Tibial nerve (tissue), 4 donors: ENCODE measurements around the gene SP1. TPM values are rescaled to one million over a fixed set of nuclear protein-coding genes. Genes with fewer than 3 reads are reported as not detected.
"Not testable (repeated sequence)": the region's sequence is repeated elsewhere in the genome, so short reads cannot be mapped to it uniquely, and the experiment has no call there.

Experiments used
- DNase-seq, 2 donors: peaks; one replicate each; pipeline ENCODE4 v3.0.0-alpha.2; 2019; ENCODE audit warnings: low spot score in 2 of 2
- H3K27ac ChIP-seq, 4 donors: fragments of 200-600 bp; sonication (generic) in 3 of 4; one replicate each; pipeline ENCODE4 v1.5.1; 2017 to 2019; ENCODE audit warnings: mild to moderate bottlenecking in 1 of 4
- H3K27me3 ChIP-seq, 2 donors: fragments of 200-600 bp; sonication (generic) in 1 of 2; one replicate each; pipeline versions ENCODE4 v1.5.1 to v1.6.0; 2017 to 2019
- H3K36me3 ChIP-seq, 3 donors: fragments of 200-600 bp; sonication (generic); one replicate each; pipeline ENCODE4 v1.5.1; 2018 to 2019
- H3K4me1 ChIP-seq, 4 donors: fragments of 200-600 bp; sonication (generic) in 3 of 4; one replicate each; pipeline ENCODE4 v1.5.1; 2017 to 2019
- H3K4me3 ChIP-seq, 4 donors: fragments of 200-600 bp; sonication (generic) in 3 of 4; one replicate each; pipeline ENCODE4 v1.5.1; 2017 to 2019; ENCODE audit warnings: mild to moderate bottlenecking in 1 of 4, moderate library complexity in 1 of 4
- H3K9me3 ChIP-seq, 4 donors: fragments of 200-600 bp; sonication (generic) in 3 of 4; one replicate each; pipeline ENCODE4 v1.5.1; 2017 to 2019
- EP300 ChIP-seq, 2 donors: sonication (generic); formaldehyde crosslinking; IDR thresholded peaks; one replicate each; pipeline ENCODE4 v1.6.1; 2017; ENCODE audit warnings: antibody characterized with exemption in 2 of 2, mild to moderate bottlenecking in 1 of 2
- POLR2A ChIP-seq, 2 donors: fragments of 450-650 bp; IDR thresholded peaks; one replicate each; pipeline ENCODE4 v1.6.1; 2017; ENCODE audit warnings: antibody characterized with exemption in 2 of 2, mild to moderate bottlenecking in 2 of 2, moderate library complexity in 2 of 2
- WGBS, 2 donors: methylation state at CpG; one replicate each; pipeline ENCODE4 v1.1.5; 2018; 5-methylcytosine and 5-hydroxymethylcytosine counted together
- total RNA-seq, 4 donors: library from RNA; depleted of rRNA; stranded (reverse); fragments of >200 nt; gene quantifications; one replicate each; pipeline ENCODE4 v1.1.0, GENCODE V29; 2016
- TF ChIP-seq, protein P1 (sequence below), 5 experiments: fragments of 200-600 bp in 3 of 5; fragments of 450-650 bp in 2 of 5; sonication (generic) in 3 of 5; IDR thresholded peaks; one replicate each; pipeline ENCODE4 v1.5.1; 2016 to 2019; ENCODE audit warnings: antibody characterized with exemption in 5 of 5, mild to moderate bottlenecking in 3 of 5, moderate library complexity in 2 of 5

Gene SP1
- total RNA-seq, 4 donors from 2014 or later, result 45.3 to 81.5 (median 65.0) TPM

DNA sequence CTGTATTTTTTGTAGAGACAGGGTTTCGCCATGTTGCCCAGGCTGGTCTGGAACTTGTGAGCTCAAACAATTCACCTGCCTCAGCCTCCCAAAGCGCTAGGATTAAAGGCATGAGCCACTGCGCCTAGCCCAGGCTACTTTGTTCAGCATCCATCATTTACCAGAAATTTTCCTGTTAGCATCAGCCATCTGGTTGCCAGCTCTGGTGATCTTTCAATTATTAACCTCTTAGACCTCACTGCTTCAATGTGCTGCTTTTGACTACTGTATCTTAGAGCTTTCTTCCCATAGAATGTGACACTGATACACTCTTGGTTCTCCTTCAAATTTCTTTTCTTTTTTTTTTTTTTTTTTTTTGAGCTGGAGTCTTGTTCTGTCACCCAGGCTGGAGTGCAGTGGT is 38.2 kb downstream of the SP1 start:
- 90 to 97% methylated on average over 3 of the region's 3 CpGs for WGBS, 2 donors
- no peak overlapping the region for H3K27ac ChIP-seq
- H3K4me1 ChIP-seq, result peaks cover 0 to 45% (median 12%) of the 10 kb centered on the region in 4 donors
- no peak for DNase-seq
- H3K36me3 ChIP-seq, result no peaks in the 10 kb centered on the region
- TF ChIP-seq, protein P1, sequence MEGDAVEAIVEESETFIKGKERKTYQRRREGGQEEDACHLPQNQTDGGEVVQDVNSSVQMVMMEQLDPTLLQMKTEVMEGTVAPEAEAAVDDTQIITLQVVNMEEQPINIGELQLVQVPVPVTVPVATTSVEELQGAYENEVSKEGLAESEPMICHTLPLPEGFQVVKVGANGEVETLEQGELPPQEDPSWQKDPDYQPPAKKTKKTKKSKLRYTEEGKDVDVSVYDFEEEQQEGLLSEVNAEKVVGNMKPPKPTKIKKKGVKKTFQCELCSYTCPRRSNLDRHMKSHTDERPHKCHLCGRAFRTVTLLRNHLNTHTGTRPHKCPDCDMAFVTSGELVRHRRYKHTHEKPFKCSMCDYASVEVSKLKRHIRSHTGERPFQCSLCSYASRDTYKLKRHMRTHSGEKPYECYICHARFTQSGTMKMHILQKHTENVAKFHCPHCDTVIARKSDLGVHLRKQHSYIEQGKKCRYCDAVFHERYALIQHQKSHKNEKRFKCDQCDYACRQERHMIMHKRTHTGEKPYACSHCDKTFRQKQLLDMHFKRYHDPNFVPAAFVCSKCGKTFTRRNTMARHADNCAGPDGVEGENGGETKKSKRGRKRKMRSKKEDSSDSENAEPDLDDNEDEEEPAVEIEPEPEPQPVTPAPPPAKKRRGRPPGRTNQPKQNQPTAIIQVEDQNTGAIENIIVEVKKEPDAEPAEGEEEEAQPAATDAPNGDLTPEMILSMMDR (IDR thresholded peaks at IDR 0.05), result no peak
- TF ChIP-seq POLR2A (IDR thresholded peaks at IDR 0.05) (no peak), EP300 (IDR thresholded peaks at IDR 0.05) (no peak)
- no peaks in the 10 kb centered on the region for H3K9me3 ChIP-seq
- H3K4me3 ChIP-seq, result no peak overlapping the region
- no peaks in the 10 kb centered on the region for H3K27me3 ChIP-seq

DNA sequence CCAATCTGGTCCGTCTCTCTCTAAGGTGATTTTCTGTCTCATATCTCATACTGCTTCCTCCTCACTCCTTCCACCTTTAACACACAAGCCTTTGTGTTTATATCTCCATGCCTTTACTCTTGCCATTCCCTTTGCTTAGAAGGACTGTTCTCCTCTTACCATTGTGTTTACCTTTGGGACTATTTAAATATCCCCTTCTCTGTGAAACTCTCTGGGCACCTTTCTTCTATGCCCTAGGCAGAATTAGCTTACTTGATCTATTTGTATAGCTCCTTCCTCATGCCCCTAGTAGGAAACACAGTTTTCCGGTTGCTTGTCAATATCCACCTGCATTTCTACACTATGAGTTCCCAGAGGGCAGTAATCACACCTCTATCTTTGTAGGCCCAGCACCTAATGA is 39.8 kb downstream of the SP1 start:
- Histone ChIP-seq H3K4me3 (no peak overlapping the region), H3K9me3 (no peaks in the 10 kb centered on the region), H3K27ac (no peak overlapping the region), H3K27me3 (no peaks in the 10 kb centered on the region), H3K36me3 (no peaks in the 10 kb centered on the region), H3K4me1 (peaks cover 0 to 30% (median 7%) of the 10 kb centered on the region in 4 donors)
- TF ChIP-seq, protein P1 (IDR thresholded peaks at IDR 0.05), result no peak
- TF ChIP-seq POLR2A (IDR thresholded peaks at IDR 0.05) (no peak), EP300 (IDR thresholded peaks at IDR 0.05) (no peak)
- no peak for DNase-seq
- 87 to 92% methylated on average over 2 of the region's 2 CpGs for WGBS, 2 donors

DNA sequence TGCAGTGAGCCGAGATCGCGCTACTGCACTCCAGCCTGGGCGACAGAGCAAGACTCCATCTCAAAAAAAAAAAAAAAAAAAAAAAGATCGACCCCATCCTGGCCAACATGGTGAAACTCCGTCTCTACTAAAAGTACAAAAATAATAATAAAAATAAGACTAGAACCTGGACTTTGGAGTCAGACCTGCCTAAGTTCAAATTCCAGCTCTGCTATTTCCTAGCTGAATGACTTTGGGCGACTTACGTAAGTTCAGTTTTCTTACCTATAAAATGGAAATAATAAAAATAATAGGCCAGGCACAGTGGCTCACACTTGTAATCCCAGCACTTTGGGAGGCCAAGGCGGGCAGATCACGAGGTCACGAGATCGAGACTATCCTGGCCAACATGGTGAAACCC is 42.3 kb downstream of the SP1 start:
- H3K27me3 ChIP-seq, H3K27ac ChIP-seq, H3K4me3 ChIP-seq, H3K9me3 ChIP-seq, DNase-seq, H3K36me3 ChIP-seq: not testable (repeated sequence)
- 91 to 93% methylated on average over 12 of the region's 12 CpGs for WGBS, 2 donors
- H3K4me1 ChIP-seq, result peaks cover 0 to 14% (median 4%) of the 10 kb centered on the region in 4 donors

DNA sequence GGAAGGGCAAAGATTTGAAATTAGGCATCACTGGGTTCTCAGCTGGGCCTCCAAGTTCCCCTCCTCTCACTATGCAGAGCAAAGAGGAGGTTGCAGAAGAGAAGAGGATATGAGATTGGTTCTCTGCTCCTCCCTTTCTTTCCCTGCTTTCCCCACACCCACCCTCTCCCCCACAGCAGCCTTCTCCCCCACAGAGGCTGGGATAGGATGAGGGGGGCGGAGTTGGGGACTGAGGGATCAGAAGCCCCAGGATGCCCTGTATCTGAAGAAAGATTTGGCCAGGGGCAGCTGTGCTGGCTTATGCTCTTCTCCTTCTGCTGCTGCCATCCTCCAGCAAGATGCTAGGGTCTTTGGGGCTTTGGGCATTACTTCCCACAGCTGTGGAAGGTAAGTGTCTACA is 43.6 kb downstream of the SP1 start, which contains the start of gene AMHR2:
AMHR2 (plus strand) TSS at position 259 of the 400 bp plus-strand sequence; CDS start at position 339, 80 bp downstream.
- no peak within 1 kb of the TSS for H3K4me3 ChIP-seq
- 100% methylated on average over 1 of the region's 1 CpG for WGBS, 2 donors

DNA sequence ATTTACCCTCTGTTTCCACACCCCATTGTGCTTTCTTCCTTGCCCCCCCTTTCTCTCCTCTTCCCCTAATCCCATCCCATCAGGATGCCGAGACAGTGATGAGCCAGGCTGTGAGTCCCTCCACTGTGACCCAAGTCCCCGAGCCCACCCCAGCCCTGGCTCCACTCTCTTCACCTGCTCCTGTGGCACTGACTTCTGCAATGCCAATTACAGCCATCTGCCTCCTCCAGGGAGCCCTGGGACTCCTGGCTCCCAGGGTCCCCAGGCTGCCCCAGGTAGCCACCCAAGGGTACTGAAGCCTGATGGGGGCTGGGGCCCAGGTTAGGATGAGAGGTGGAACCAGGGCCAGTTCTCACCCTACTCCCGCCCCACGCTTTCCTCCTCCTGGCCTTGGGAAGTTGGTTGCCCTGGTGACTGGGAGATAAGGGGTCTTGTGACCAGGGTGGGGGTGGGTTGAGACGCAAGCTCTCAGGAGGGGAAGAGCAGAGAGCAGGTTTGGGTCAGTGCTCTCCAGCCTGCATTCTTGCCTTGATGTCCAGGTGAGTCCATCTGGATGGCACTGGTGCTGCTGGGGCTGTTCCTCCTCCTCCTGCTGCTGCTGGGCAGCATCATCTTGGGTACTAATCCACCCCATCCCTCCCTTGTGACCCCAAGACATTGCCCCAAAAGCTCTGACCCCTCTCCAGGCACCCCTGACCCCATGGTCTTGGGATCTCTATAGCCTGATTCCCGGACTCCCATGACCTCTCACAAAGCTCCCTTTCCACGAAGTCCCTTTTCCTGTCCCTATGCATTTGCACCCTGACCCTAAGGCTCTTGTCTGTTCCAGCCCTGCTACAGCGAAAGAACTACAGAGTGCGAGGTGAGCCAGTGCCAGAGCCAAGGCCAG is 44.9 kb downstream of the SP1 start:
- WGBS, 2 donors, result 70 to 75% methylated on average over 9 of the region's 9 CpGs
- DNase-seq, result no peak
- H3K4me3 ChIP-seq, result no peak overlapping the region
- H3K27ac ChIP-seq, result no peak overlapping the region
- no peaks in the 10 kb centered on the region for H3K27me3 ChIP-seq
- H3K9me3 ChIP-seq, result no peaks in the 10 kb centered on the region
- no peaks in the 10 kb centered on the region for H3K36me3 ChIP-seq
- peaks cover 0 to 10% (median 4%) of the 10 kb centered on the region in 4 donors for H3K4me1 ChIP-seq
- TF ChIP-seq, protein P1 (IDR thresholded peaks at IDR 0.05), result no peak
- TF ChIP-seq POLR2A (IDR thresholded peaks at IDR 0.05) (no peak), EP300 (IDR thresholded peaks at IDR 0.05) (no peak)

More for the DNA sequence above, 43.6 kb downstream of the SP1 start, which contains the start of gene AMHR2:
- Histone ChIP-seq H3K27ac (no peak within 1 kb of the TSS), H3K4me1 (peaks cover 0 to 13% (median 4%) of the 10 kb centered on the region in 4 donors), H3K27me3 (no peaks in the 10 kb centered on the region), H3K36me3 (no peaks in the 10 kb centered on the region), H3K9me3 (no peaks in the 10 kb centered on the region)
- TF ChIP-seq EP300 (IDR thresholded peaks at IDR 0.05), result no peak
- TF ChIP-seq POLR2A (IDR thresholded peaks at IDR 0.05), result no peak
- TF ChIP-seq, protein P1 (IDR thresholded peaks at IDR 0.05), result no peak
- DNase-seq, result no peak
